K562 (cell line): ENCODE results near the gene CLK4. TPM values are rescaled to one million over a fixed set of nuclear protein-coding genes. Genes with fewer than 3 reads are reported as not detected.

ENCODE experiments used
- ATAC-seq: fragments of 200-7000 bp; cut with Tn5 transposase; 3 replicates; pipeline ENCODE4 v1.9.1; 2020; ENCODE audit warnings: moderate library complexity
- BruUV-seq: library from RNA; stranded (reverse); fragments of 400-500 nt; replicated peaks from 2 replicates; lab custom pipeline; 2021; lab: Mats Ljungman, UMichigan
- CTCF ChIA-PET: fragments of 300-600 bp; formaldehyde crosslinking; extraction: SDS; loops from one replicate; lab custom pipeline; 2021; ENCODE audit warnings: low intra/inter-chr PET ratio; lab: Yijun Ruan, JAX
- POLR2A ChIA-PET: fragments of 300-600, 350-650 bp; sonication (Branson Sonifier 250); formaldehyde crosslinking; extraction: SDS; loops from one replicate; lab custom pipeline; 2021; ENCODE audit warnings: antibody characterized with exemption, inconsistent platforms; lab: Yijun Ruan, JAX
- DNase-seq, 4 experiments: peaks; one replicate each; pipeline versions ENCODE4 v3.0.0 to v3.0.0-alpha.2; 2011 to 2018; ENCODE audit warnings: low spot score in 3 of 4, mixed read lengths in 3 of 4; ENCODE audit errors: extremely low read depth in 1 of 4
- FAIRE-seq: peaks from 2 replicates; lab custom pipeline; 2011; peaks lifted over from hg19 to GRCh38; lab: Jason Lieb, UNC
- H2AFZ ChIP-seq: 2 replicates; pipeline ENCODE4 v1.6.0; 2011; ENCODE audit warnings: low read depth, low read length, control low read depth, inconsistent platforms
- H3K27ac ChIP-seq: fragments of 200-600 bp; 3 replicates; pipeline ENCODE4 v1.8.0; 2011; ENCODE audit warnings: low read depth, mild to moderate bottlenecking, control low read depth, inconsistent platforms, low read length, moderate library complexity, mixed read lengths; ENCODE audit errors: extremely low read depth
- H3K27me3 ChIP-seq, 2 experiments: fragments of 300-600 bp in 1 of 2; 2 replicates in 1 of 2; 3 replicates in 1 of 2; pipeline versions ENCODE4 v1.6.0 to v1.8.0; 2011; ENCODE audit warnings: inconsistent platforms in 2 of 2, low read length in 2 of 2, mild to moderate bottlenecking in 1 of 2, mixed read lengths in 1 of 2, moderate library complexity in 1 of 2; ENCODE audit not compliant: control insufficient read depth in 2 of 2, insufficient read depth in 2 of 2
- H3K36me3 ChIP-seq: fragments of 300-600 bp; 3 replicates; pipeline ENCODE4 v1.8.0; 2011; ENCODE audit warnings: mild to moderate bottlenecking, low read length, inconsistent platforms; ENCODE audit not compliant: control insufficient read depth, insufficient read depth
- H3K4me1 ChIP-seq, 2 experiments: fragments of 200-600 bp in 1 of 2; replicated peaks in 1 of 2; 2 replicates in 1 of 2; 3 replicates in 1 of 2; pipeline versions ENCODE4 v1.5.1 to v1.8.0; 2011; ENCODE audit warnings: inconsistent platforms in 2 of 2, low read length in 2 of 2, mild to moderate bottlenecking in 1 of 2, mixed read lengths in 1 of 2, moderate library complexity in 1 of 2; ENCODE audit not compliant: control insufficient read depth in 2 of 2, insufficient read depth in 2 of 2
- H3K4me2 ChIP-seq: 2 replicates; pipeline ENCODE4 v1.6.1; 2011; ENCODE audit warnings: low read length, control low read depth, inconsistent platforms, mixed read lengths; ENCODE audit not compliant: insufficient read depth
- H3K4me3 ChIP-seq: fragments of 200-600 bp; sonication (generic), shearing (Covaris generic); 2 replicates; pipeline ENCODE4 v1.5.1; 2016; ENCODE audit warnings: control low read depth, inconsistent platforms
- H3K79me2 ChIP-seq: fragments of 200-600 bp; 3 replicates; pipeline ENCODE4 v1.8.0; 2011; ENCODE audit warnings: low read length, inconsistent platforms; ENCODE audit not compliant: control insufficient read depth, insufficient read depth
- H3K9ac ChIP-seq, 2 experiments: 2 replicates each; pipeline versions ENCODE4 v1.6.0 to v1.6.1; 2011; ENCODE audit warnings: low read depth in 2 of 2, low read length in 2 of 2, control low read depth in 1 of 2, inconsistent platforms in 1 of 2, mild to moderate bottlenecking in 1 of 2, mixed read lengths in 1 of 2; ENCODE audit not compliant: insufficient read depth in 1 of 2
- H3K9me1 ChIP-seq: one replicate; pipeline ENCODE4 v1.6.0; 2011; ENCODE audit warnings: inconsistent platforms, mild to moderate bottlenecking, low read length, moderate library complexity; ENCODE audit not compliant: control insufficient read depth, insufficient read depth
- H3K9me3 ChIP-seq: replicated peaks from 2 replicates; pipeline ENCODE4 v1.5.1; 2011; ENCODE audit warnings: low read depth, low read length, inconsistent platforms; ENCODE audit not compliant: control insufficient read depth, insufficient read depth
- H4K20me1 ChIP-seq: replicated peaks from 2 replicates; pipeline ENCODE4 v1.6.1; 2011; ENCODE audit warnings: low read length, inconsistent platforms, mixed read lengths; ENCODE audit not compliant: control insufficient read depth, insufficient read depth
- BRD4 ChIP-seq: fragments of 200-600 bp; sonication (generic); IDR thresholded peaks from 2 replicates; pipeline ENCODE4 v1.6.1; 2017; ENCODE audit warnings: inconsistent platforms
- MEF2D ChIP-seq: conservative IDR thresholded peaks from 2 replicates; pipeline ENCODE4 v1.6.1; 2016; ENCODE audit warnings: low read depth, missing genetic modification characterization, missing compliant biosample characterization
- TCF3 ChIP-seq: sonication (generic); formaldehyde crosslinking; IDR thresholded peaks from 2 replicates; pipeline ENCODE4 v1.4.0; 2020; ENCODE audit warnings: mild to moderate bottlenecking, missing genetic modification reagents
- WGBS: fragments of 100-300 bp; shearing (Covaris generic); methylation state at CpG from one replicate; pipeline ENCODE4 v1.1.6; 2016; ENCODE audit warnings: low coverage, mixed read lengths; ENCODE audit not compliant: insufficient coverage; ENCODE audit errors: missing lambda C conversion rate; 5-methylcytosine and 5-hydroxymethylcytosine counted together
- in situ Hi-C: fragments of 300-500 bp; cut with MboI; formaldehyde crosslinking; loops from 4 replicates; pipeline ENCODE4 v1.15.0; 2018; ENCODE audit warnings: inconsistent platforms, mixed read lengths
- intact Hi-C: fragments of 100-400 bp; cut with micrococcal nuclease; formaldehyde crosslinking; loops from 2 replicates; pipeline ENCODE4 v1.14.2; 2022
- polyA plus RNA-seq, 8 experiments: library from polyadenylated mRNA; depleted of rRNA in 4 of 8; stranded (reverse) in 5 of 8; unstranded in 3 of 8; fragments of >200 nt; fragmentation: Nextera tagmentation in 2 of 8; fragmentation: Illumina TruSeq in 1 of 8; extraction: Ambion mirVana in 2 of 8; extraction: Trizol in 1 of 8; gene quantifications; 2 replicates each; pipeline versions ENCODE4 v1.2.1 to v1.2.3, GENCODE V29; 2011 to 2014; ENCODE audit warnings: inconsistent platforms in 1 of 8, missing spikeins in 1 of 8
- total RNA-seq, 7 experiments: library from RNA; depleted of rRNA in 6 of 7; stranded (reverse); fragments of >200 nt in 6 of 7; fragmentation: Illumina TruSeq in 2 of 7; extraction: Trizol in 2 of 7; gene quantifications; 2 replicates each; pipeline versions ENCODE4 v1.2.1 to v1.2.3, GENCODE V29; 2011 to 2021; ENCODE audit warnings: low replicate concordance in 1 of 7
- TF ChIP-seq, protein P1 (sequence below), 2 experiments: IDR thresholded peaks; 2 replicates each; pipeline ENCODE4 v1.6.1; 2011; ENCODE audit warnings: borderline replicate concordance in 1 of 2, control low read depth in 1 of 2, low read depth in 1 of 2, low read length in 1 of 2, mild to moderate bottlenecking in 1 of 2, mixed read lengths in 1 of 2, moderate library complexity in 1 of 2; ENCODE audit not compliant: insufficient read depth in 1 of 2, insufficient read length in 1 of 2, poor library complexity in 1 of 2, severe bottlenecking in 1 of 2; ENCODE audit errors: extremely low read depth in 1 of 2
- TF ChIP-seq, protein P2 (sequence below), 2 experiments: fragments of 450-650 bp; conservative IDR thresholded peaks; 2 replicates each; pipeline ENCODE4 v1.6.1; 2017; ENCODE audit warnings: mild to moderate bottlenecking in 2 of 2, moderate library complexity in 2 of 2
- TF ChIP-seq, protein P3 (sequence below): fragments of 450-650 bp; IDR thresholded peaks from 2 replicates; pipeline ENCODE4 v1.6.1; 2018; ENCODE audit not compliant: partially characterized antibody

The CLK4 gene
- total and polyA plus RNA-seq, 9 of the 15 experiments (the other 6 are each of a cell fraction or from before 2014, with no cell fraction given) = 10.5 to 23.1 (median 13.9) TPM

- Histone ChIP-seq H4K20me1 (no peaks in the 10 kb centered on the region), H3K4me3 (no peak overlapping the region), H3K79me2 (no peaks in the 10 kb centered on the region), H3K9ac (peak overlapping the region in 1 of 2 experiments; percentile 60; a peak in 1 of 4 replicates), H3K9me3 (no peaks in the 10 kb centered on the region), H3K9me1 (no peaks in the 10 kb centered on the region), H3K27ac (no peak overlapping the region), H2AFZ (no peak overlapping the region), H3K27me3 (peaks cover 6 to 47% of the 10 kb centered on the region in 2 experiments), H3K4me1 (peaks cover 15 to 23% of the 10 kb centered on the region in 2 experiments; a peak in 4 of 5 replicates), H3K4me2 (no peak overlapping the region), H3K36me3 (no peaks in the 10 kb centered on the region)
- CTCF ChIA-PET = no interaction called here
- BruUV-seq = no TSS peak
- in situ Hi-C loops (no loop called here), intact Hi-C loops (loop anchor here (5.0 kb wide), 1 partner anchor 180 kb away; no protein-coding TSS in a partner anchor)
- no peak for FAIRE-seq
- ATAC-seq = no peak; the same call in 2 of the 3 replicates
- DNase-seq = peak in 3 of 4 experiments; percentile 17 to 60 (median 44)
- POLR2A ChIA-PET = no interaction called here
- TF ChIP-seq TCF3 (0 out of 2 replicates have a peak, but pooled peaks have one; percentile 29), MEF2D (tag) (no peak)
- 5% methylated on average over 11 of the region's 11 CpGs for WGBS
Measured at GRCh38 chr5:178557416-178557815, 69.4 kb downstream of the CLK4 start.

- H3K27ac ChIP-seq = no peak overlapping the region
- peaks cover 15 to 23% of the 10 kb centered on the region in 2 experiments; a peak in 4 of 5 replicates for H3K4me1 ChIP-seq
- peaks cover 6 to 42% of the 10 kb centered on the region in 2 experiments for H3K27me3 ChIP-seq
- no TSS peak for BruUV-seq
- WGBS = 71% methylated on average over 14 of the region's 14 CpGs
- POLR2A ChIA-PET = interaction anchor here (0.6 to 1.4 kb wide), 2 partner anchors 235 to 344 kb away, joined by 3 read pairs; no protein-coding TSS in a partner anchor
- CTCF ChIA-PET = no interaction called here
- DNase-seq (no peak), FAIRE-seq (no peak), ATAC-seq (no peak)
- intact Hi-C loops (loop anchor here (5.0 kb wide), 1 partner anchor 178 kb away; no protein-coding TSS in a partner anchor), in situ Hi-C loops (no loop called here)
- H3K9ac ChIP-seq = 0 out of 4 replicates have a peak overlapping the region, but pooled peaks of 1 of the 2 experiments have one; percentile 10
- H2AFZ ChIP-seq = peak overlapping the region; percentile 85
- no peak overlapping the region for H3K4me3 ChIP-seq
- H3K79me2 ChIP-seq = no peaks in the 10 kb centered on the region
- no peaks in the 10 kb centered on the region for H4K20me1 ChIP-seq
- no peak overlapping the region for H3K4me2 ChIP-seq
- H3K36me3 ChIP-seq = no peaks in the 10 kb centered on the region
- H3K9me3 ChIP-seq = no peaks in the 10 kb centered on the region
- no peaks in the 10 kb centered on the region for H3K9me1 ChIP-seq
- TF ChIP-seq, protein P1, sequence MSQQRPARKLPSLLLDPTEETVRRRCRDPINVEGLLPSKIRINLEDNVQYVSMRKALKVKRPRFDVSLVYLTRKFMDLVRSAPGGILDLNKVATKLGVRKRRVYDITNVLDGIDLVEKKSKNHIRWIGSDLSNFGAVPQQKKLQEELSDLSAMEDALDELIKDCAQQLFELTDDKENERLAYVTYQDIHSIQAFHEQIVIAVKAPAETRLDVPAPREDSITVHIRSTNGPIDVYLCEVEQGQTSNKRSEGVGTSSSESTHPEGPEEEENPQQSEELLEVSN (IDR thresholded peaks at IDR 0.05; ENCODE audit: borderline replicate concordance in 1 of 2, extremely low read depth in 1 of 2, insufficient read depth in 1 of 2, insufficient read length in 1 of 2, low read depth in 1 of 2, low read length in 1 of 2, poor library complexity in 1 of 2, severe bottlenecking in 1 of 2) = no peak
- no peak for TF ChIP-seq BRD4
- TF ChIP-seq, protein P2, sequence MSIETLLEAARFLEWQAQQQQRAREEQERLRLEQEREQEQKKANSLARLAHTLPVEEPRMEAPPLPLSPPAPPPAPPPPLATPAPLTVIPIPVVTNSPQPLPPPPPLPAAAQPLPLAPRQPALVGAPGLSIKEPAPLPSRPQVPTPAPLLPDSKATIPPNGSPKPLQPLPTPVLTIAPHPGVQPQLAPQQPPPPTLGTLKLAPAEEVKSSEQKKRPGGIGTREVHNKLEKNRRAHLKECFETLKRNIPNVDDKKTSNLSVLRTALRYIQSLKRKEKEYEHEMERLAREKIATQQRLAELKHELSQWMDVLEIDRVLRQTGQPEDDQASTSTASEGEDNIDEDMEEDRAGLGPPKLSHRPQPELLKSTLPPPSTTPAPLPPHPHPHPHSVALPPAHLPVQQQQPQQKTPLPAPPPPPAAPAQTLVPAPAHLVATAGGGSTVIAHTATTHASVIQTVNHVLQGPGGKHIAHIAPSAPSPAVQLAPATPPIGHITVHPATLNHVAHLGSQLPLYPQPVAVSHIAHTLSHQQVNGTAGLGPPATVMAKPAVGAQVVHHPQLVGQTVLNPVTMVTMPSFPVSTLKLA (conservative IDR thresholded peaks at IDR 0.05) = no peak
- TF ChIP-seq, protein P3, sequence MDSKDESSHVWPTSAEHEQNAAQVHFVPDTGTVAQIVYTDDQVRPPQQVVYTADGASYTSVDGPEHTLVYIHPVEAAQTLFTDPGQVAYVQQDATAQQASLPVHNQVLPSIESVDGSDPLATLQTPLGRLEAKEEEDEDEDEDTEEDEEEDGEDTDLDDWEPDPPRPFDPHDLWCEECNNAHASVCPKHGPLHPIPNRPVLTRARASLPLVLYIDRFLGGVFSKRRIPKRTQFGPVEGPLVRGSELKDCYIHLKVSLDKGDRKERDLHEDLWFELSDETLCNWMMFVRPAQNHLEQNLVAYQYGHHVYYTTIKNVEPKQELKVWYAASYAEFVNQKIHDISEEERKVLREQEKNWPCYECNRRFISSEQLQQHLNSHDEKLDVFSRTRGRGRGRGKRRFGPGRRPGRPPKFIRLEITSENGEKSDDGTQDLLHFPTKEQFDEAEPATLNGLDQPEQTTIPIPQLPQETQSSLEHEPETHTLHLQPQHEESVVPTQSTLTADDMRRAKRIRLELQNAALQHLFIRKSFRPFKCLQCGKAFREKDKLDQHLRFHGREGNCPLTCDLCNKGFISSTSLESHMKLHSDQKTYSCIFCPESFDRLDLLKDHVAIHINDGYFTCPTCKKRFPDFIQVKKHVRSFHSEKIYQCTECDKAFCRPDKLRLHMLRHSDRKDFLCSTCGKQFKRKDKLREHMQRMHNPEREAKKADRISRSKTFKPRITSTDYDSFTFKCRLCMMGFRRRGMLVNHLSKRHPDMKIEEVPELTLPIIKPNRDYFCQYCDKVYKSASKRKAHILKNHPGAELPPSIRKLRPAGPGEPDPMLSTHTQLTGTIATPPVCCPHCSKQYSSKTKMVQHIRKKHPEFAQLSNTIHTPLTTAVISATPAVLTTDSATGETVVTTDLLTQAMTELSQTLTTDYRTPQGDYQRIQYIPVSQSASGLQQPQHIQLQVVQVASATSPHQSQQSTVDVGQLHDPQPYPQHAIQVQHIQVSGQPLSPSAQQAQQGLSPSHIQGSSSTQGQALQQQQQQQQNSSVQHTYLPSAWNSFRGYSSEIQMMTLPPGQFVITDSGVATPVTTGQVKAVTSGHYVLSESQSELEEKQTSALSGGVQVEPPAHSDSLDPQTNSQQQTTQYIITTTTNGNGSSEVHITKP = no peak
Measured at GRCh38 chr5:178555771-178556211, 71.1 kb downstream of the CLK4 start.
